NCI-H187 (cell line): ENCODE measurements around the gene LIMCH1.
"Not testable (repeated sequence)": the region's sequence is repeated elsewhere in the genome, so short reads cannot be mapped to it uniquely, and the experiment has no call there.

Experiments
- DNase-seq, 2 experiments: peaks; one replicate each; lab custom pipeline; 2025; lab: John Stamatoyannopoulos, UW

The LIMCH1 gene

DNA sequence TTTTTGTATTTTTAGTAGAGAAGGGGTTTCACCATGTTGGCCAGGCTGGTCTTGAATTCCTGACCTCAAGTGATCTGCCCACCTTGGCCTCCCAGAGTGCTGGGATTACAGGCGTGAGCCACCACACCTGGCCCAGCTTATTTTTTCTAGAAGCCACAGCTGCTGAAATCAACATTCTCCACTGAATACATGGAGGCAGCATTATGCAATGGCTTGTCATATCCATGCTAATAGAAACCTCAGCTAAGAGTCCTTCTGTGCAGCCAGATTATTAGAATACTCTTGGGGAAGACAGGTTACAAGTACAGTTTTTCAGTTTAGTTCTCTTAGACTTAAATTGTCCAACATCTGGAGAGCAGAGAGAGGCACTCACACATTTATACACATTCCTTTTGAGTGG lies 104.8 kb downstream of the LIMCH1 start:
- not testable (repeated sequence) for DNase-seq

GRCh38 chr4:41643331-41643730 lies 105.4 kb downstream of the LIMCH1 start:
- DNase-seq, result no peak

DNA sequence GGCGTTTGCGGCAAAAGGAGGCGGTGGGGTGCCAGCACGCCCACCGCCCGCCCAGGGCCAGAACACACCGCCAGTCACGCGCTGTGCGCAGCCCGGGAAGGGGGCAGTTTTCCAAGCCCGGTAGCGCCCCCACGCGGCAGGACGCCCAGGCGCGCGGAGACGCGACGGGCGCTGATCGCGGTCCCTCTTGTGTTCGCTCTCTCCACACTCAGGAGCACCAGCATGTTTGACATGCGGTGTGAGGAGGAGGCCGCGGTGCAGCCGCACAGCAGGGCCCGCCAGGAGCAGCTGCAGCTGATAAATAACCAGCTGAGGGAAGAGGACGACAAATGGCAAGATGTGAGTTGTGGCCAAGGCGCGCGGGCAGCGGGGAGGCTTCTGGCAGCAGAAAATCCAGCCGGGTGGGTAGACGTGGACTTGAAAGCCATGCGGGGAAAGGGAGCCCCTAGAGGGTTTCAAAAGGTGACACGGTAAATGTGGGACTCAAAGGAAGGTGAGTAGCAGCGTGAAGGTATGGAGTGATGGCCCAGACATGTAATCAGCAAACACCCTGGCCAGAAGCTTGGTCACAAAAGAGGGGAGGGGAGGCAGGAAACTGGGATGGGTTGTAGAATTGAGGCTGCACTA lies 106.4 kb downstream of the LIMCH1 start:
- no peak for DNase-seq

- DNase-seq, result no peak
Measured at GRCh38 chr4:41644915-41645295, 106.9 kb downstream of the LIMCH1 start.

DNA sequence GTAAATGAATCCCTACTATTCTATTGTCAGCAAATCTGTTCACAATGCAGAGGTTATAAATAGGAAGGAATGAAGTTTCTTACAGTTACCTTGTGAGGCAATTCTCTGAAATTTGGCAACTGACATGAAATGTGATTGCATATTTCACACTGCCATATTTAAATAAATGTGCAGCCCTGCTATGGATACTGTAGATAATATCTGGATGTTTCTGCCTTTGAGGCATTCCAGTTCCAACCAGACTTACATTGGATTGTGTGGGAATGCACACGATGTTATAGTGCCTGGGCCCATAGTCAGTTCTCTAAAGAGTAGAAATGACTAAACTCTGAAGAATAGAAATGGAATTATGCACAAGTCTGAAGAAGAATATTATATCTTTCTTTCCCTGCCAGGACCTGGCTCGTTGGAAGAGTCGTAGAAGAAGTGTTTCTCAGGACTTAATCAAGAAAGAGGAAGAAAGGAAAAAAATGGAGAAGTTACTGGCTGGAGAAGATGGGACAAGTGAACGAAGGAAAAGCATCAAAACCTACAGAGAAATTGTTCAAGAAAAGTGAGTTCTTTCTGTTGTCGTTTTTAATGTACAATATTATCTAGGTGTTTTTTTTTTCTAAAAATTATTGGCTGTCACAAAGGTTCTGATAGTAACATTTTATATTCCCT lies 107.9 kb downstream of the LIMCH1 start:
- DNase-seq, result no peak

GRCh38 chr4:41646862-41647261 lies 108.9 kb downstream of the LIMCH1 start:
- no peak for DNase-seq

DNA sequence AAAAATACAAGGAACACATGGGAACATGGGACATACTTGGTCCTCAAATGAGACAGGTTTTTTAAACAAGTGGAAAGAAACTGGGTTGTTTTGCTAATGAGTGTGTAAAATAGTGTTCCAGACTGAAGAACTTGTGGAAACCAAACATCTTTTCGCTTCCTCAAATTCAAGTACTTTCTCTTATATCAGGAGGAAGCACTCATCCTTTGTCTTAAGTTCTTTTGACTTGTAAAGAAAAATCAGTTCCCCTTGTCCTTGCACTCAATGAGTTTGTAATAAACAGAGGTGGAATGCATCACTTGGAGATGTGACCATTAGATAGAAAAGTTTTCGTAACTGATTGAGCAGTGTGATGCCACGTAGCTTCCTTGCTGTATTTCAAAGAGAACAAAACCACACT lies 109.4 kb downstream of the LIMCH1 start:
- DNase-seq, result no peak

- not testable (repeated sequence) for DNase-seq
Measured at GRCh38 chr4:41651150-41651549, 113.2 kb downstream of the LIMCH1 start.

GRCh38 chr4:41652971-41653370 lies 115.0 kb downstream of the LIMCH1 start:
- DNase-seq, result no peak

- no peak for DNase-seq
Measured at GRCh38 chr4:41653523-41653922, 115.6 kb downstream of the LIMCH1 start.

GRCh38 chr4:41655177-41655576 lies 117.2 kb downstream of the LIMCH1 start:
- DNase-seq, result no peak

DNA sequence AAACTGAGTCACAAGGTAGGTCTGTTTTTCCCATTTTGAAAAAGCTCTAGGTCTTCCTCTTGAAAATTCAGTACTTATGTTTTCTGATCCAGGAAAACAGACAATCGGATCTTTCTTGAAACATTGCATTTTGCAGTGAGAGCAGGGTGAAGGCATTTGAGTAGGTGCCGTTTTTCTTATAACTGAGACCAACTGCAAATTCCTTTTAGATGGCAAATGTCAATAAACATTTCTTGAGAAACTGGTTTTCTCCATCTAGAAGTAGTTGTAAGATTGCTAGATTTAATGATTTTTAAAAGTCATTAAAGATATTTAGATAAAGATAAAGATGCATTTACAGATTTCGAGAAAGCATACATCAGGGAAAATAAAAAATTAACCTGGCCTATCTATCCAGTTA lies 118.1 kb downstream of the LIMCH1 start:
- DNase-seq, result no peak

GRCh38 chr4:41656572-41657520 lies 118.9 kb downstream of the LIMCH1 start:
- DNase-seq, result no peak

GRCh38 chr4:41657561-41657960 lies 119.6 kb downstream of the LIMCH1 start:
- DNase-seq, result no peak

- DNase-seq, result no peak
Measured at GRCh38 chr4:41658163-41658562, 120.2 kb downstream of the LIMCH1 start.

GRCh38 chr4:41660352-41660751 lies 122.4 kb downstream of the LIMCH1 start:
- no peak for DNase-seq

GRCh38 chr4:41661442-41662076 lies 123.6 kb downstream of the LIMCH1 start:
- DNase-seq, result peak in 1 of 2 experiments; percentile 50

DNA sequence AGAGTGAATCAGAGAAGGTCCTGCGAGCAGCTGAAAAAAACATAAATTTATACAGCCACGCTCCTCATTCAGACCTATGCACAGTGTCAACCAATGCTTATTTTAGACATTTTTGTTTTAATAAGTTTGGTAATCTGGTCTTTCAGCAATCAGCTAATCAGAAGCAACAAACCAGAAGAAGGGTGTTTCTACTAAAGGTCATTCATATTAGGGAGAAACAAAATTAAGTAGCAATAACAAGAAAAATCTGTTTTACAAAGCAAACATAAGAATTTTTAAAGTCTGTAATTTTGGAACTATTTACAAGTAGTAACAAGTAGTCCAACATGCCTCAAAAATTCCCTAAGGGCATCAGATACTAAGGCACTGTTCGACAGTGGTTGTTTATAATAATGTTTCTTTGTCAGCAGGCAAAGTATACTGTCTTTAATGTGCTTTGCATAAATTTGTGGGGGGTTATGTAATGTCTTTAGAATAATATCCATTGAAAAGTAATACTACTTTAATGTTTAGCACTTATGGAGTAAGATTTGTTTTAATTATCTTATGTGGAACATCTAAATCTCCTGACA lies 127.8 kb downstream of the LIMCH1 start:
- no peak for DNase-seq

GRCh38 chr4:41668024-41668423 lies 130.1 kb downstream of the LIMCH1 start:
- no peak for DNase-seq

- DNase-seq, result no peak
Measured at GRCh38 chr4:41670530-41670929, 132.6 kb downstream of the LIMCH1 start.

DNA sequence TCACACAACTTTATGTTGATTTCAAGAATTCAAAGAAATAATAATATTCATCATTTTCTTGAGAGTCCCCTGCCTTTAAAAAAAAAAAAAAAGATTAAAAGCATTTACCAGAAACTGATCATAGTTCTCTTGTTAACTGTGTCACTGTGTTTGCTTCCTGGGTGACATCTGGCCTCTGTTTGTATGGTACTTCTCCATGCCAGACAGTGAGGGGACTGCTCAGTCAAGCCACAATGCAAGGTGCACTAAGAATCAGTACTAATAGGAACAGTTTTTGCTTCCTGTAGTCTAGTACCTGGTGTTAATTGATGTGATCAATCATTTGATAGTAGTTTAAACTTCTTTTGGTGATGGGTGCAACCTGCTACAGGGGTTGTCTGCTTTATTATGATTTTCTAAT lies 133.0 kb downstream of the LIMCH1 start:
- DNase-seq, result no peak
